ENCODE data around the gene DCBLD2.

DNA sequence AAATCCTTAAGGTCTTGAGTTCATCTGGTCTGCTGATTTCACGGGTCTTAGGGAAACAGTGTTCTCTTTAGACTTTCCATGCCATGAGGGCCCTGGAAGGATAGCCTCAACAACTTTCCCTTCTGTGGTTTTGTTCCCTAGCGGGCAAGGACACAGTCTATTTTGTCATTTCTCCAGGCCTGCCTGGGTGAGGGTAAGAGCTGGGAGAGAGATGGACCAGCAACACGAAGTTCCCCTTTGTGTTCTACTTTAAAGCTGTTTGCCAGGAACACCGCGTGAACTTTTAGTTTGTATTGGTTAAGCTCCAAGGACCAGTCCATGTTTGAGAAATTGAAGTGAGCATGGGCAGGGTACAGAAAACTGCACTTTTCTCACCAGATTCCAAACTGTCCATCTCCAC is 117.5 kb downstream of the DCBLD2 start:
- TF ChIP-seq, protein P1, sequence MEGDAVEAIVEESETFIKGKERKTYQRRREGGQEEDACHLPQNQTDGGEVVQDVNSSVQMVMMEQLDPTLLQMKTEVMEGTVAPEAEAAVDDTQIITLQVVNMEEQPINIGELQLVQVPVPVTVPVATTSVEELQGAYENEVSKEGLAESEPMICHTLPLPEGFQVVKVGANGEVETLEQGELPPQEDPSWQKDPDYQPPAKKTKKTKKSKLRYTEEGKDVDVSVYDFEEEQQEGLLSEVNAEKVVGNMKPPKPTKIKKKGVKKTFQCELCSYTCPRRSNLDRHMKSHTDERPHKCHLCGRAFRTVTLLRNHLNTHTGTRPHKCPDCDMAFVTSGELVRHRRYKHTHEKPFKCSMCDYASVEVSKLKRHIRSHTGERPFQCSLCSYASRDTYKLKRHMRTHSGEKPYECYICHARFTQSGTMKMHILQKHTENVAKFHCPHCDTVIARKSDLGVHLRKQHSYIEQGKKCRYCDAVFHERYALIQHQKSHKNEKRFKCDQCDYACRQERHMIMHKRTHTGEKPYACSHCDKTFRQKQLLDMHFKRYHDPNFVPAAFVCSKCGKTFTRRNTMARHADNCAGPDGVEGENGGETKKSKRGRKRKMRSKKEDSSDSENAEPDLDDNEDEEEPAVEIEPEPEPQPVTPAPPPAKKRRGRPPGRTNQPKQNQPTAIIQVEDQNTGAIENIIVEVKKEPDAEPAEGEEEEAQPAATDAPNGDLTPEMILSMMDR (IDR thresholded peaks at IDR 0.05), result no peak
- TF ChIP-seq POLR2AphosphoS5 (IDR thresholded peaks at IDR 0.05) (peak; percentile 85), POLR2A (IDR thresholded peaks at IDR 0.05) (no peak)

Measured in prostate gland (tissue), 2 donors.